Measurements from ENCODE around the gene RFFL.
"Not testable (repeated sequence)": the region's sequence is repeated elsewhere in the genome, so short reads cannot be mapped to it uniquely, and the experiment has no call there.

RFFL gene, protein sequence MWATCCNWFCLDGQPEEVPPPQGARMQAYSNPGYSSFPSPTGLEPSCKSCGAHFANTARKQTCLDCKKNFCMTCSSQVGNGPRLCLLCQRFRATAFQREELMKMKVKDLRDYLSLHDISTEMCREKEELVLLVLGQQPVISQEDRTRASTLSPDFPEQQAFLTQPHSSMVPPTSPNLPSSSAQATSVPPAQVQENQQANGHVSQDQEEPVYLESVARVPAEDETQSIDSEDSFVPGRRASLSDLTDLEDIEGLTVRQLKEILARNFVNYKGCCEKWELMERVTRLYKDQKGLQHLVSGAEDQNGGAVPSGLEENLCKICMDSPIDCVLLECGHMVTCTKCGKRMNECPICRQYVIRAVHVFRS

GRCh38 chr17:35063514-35064223 is at the start of gene RFFL:
Gene RFFL (minus strand): TSS chr17:35063707. CDS start chr17:35026553, 37,154 bp downstream.
- DNase-seq (ENCODE audit: low read depth, low spot score) = peak; percentile 70

DNA sequence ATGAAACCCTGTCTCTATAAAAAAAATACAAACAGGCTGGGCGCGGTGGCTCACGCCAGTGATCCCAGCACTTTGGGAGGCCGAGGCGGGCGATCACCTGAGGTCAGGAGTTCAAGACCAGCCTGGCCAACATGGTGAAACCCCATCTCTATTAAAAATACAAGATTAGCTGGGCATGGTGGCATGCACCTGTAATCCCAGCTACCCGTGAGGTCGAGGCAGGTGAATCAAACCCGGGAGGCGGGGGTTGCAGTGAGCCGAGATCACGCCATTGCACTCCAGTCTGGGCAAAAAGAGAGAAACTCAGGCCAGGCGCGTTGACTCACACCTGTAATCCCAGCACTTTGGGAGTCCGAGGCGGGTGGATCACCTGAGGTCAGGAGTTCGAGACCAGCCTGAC is 47.3 kb upstream of the RFFL start:
- not testable (repeated sequence) for DNase-seq (ENCODE audit: low read depth, low spot score)

DNA sequence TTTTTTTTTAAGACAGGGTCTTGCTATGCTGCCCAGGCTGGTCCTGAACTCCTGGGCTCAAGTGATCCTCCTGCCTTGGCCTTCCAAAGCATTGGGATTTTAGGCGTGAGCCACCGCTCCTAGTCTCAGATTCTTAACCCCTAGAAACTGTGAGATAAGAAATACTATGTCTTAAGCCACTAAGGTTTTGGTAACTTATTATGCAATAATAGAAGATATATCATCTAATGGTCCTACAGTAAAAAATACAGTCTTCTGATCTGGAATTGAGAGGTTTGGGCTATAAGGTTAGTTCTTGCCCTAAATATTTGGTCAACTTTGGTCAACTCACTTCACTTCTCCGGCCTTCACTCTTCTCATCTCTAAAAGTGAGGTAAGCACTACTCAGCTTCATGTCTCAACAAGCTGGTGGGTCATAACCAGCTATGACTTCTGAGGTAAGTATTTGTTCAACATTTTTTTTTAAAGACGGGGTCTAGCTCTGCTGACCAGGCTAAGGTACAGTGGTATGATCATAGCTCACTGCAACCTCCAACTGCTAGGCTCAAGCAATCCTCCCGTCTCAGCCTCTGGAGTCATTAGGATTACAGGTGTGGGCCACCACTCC is 41.4 kb upstream of the RFFL start:
- no peak for DNase-seq (ENCODE audit: low read depth, low spot score)

DNA sequence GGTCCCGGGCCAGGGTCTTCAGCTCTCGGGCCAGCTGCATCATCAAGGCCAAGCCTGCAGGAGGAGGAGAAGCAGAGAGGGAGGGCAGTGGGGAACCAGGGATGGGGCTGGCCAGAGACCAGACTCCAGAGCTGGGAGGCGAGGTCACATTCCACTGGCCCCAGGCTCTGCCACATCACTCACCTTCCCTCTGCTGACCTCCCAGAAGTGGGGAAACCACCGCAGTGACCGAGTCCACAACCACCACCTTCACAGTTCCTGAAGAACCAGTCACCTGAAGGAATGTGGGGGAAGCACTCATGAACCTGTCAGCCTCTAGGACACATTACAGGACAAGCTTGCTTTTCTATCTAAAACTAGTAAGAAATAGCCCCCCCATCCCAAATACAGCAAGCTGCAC is 39.8 kb upstream of the RFFL start:
- no peak for DNase-seq (ENCODE audit: low read depth, low spot score)

DNA sequence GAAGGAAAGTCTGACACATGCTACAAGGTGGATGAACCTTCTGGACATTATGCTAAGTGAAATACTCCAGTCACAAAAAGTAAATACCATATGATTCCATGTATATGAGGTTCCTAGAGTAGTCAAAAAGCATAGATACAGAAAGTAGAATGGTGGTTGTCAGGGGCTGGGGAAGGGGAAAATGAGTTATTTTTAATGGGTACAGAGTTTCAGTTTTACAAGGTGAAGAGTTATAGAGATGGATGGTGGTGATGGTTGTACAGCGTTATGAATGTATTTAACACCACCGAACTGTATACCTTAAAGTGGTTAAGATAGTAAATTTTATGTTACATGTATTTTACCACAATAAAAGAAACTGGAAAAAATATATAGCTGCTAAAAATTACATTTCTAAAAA is 38.2 kb upstream of the RFFL start:
- no peak for DNase-seq (ENCODE audit: low read depth, low spot score)

DNA sequence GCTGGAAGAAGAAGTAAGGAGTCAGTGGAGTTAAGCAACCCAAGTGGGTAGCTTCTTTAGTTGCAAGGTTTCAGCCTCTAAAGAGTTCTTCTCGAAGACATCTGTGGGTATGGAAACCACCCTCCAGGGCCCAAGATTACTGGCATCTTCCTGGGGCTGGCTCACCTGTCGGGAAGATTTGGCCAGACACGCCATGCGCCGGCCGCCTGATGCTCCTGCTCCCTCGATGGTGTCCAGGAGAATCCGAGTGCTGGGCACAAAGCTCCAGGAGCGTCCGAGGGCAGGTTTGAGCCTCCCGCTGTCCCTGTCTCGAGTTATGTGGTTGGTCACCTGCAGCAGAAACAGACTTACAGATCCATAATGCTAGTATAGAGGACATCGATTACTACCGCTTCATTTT is 37.5 kb upstream of the RFFL start:
- no peak for DNase-seq (ENCODE audit: low read depth, low spot score)

- DNase-seq (ENCODE audit: low read depth, low spot score) = no peak
Measured at GRCh38 chr17:35099908-35100307, 36.4 kb upstream of the RFFL start.

GRCh38 chr17:35097776-35098175 is 34.3 kb upstream of the RFFL start:
- DNase-seq (ENCODE audit: low read depth, low spot score) = no peak

- DNase-seq (ENCODE audit: low read depth, low spot score) = no peak
Measured at GRCh38 chr17:35095741-35096140, 32.2 kb upstream of the RFFL start.

DNA sequence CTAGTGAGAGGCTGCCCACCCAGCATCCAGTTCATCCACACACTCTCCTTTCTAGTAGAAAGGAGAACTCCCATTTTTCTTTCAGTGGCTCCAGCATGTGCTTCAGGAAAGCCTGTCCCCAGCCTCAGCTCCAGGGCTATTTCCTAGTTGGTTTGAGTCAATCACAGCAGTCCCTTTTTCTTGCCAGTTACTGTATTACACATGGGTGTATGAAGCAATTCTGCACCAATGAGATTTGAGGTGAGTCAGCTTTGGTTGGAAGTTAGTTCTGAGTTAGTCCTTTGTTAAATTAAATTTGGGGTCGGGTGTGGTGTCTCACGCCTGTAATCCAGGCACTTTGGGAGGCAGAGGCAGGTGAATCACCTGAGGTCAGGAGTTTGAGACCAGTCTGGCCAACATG is 31.4 kb upstream of the RFFL start:
- DNase-seq (ENCODE audit: low read depth, low spot score) = no peak

- DNase-seq (ENCODE audit: low read depth, low spot score) = not testable (repeated sequence)
Measured at GRCh38 chr17:35090707-35091106, 27.2 kb upstream of the RFFL start.

DNA sequence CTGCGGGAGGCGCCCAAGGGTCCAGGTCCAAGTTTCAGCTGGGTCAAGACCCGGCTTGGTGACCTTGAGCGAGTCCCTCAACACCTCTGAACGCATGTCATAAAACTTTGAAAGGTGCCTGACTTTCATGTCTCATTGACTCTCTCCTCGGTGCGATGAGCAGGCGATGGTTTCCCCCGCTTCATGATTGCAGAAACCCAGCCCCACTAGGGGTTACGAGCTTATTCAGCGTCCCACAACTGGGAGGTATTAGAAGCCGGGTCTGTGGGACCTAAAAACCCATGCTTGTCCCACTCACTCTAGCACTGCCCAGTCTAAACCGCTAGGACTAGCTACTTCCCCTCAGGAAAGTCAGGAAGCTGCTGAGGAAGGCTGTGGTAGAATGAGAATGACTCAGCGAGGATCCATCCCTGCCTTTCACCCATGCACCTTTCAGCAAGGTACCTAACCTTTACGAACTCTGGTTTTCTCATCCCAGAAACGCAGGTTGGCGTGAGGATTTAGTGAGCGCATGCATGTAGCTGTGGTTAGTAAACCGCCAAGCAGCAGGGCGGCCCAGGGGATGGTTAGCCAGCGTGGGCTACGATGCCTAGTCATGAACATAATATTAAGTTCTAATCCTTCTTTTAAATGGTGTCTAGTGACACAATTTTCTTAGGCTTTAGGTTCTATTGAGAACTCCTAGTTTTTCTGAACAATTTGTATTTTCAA is 26.2 kb upstream of the RFFL start:
- peak; percentile 28 for DNase-seq (ENCODE audit: low read depth, low spot score)

GRCh38 chr17:35088881-35089585 is 25.5 kb upstream of the RFFL start:
- peak; percentile 70 for DNase-seq (ENCODE audit: low read depth, low spot score)

- DNase-seq (ENCODE audit: low read depth, low spot score) = no peak
Measured at GRCh38 chr17:35088356-35088880, 24.9 kb upstream of the RFFL start.

- no peak for DNase-seq (ENCODE audit: low read depth, low spot score)
Measured at GRCh38 chr17:35087731-35088355, 24.3 kb upstream of the RFFL start.

- no peak for DNase-seq (ENCODE audit: low read depth, low spot score)
Measured at GRCh38 chr17:35086931-35087573, 23.5 kb upstream of the RFFL start.

- DNase-seq (ENCODE audit: low read depth, low spot score) = no peak
Measured at GRCh38 chr17:35086164-35086563, 22.7 kb upstream of the RFFL start.

DNA sequence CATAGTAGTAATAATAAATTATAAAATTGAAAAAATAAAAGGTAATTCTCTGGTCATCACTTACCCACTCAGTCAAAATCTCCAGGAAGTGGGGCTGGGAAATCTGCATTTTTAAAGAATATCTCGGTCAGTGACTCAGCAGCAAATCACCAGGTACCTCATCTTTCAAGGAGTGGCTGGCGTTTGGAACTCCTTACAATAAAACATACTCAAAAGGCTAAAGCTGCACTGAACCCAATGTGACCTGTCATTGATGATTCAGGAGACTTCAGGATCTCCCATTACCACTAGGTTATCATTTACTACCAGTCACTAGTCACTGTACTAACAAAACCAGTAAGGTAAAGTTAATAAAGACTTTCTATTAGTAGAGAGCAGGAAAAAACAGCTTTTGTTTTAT is 21.5 kb upstream of the RFFL start:
- no peak for DNase-seq (ENCODE audit: low read depth, low spot score)

GRCh38 chr17:35083071-35083470 is 19.6 kb upstream of the RFFL start:
- DNase-seq (ENCODE audit: low read depth, low spot score) = no peak

- DNase-seq (ENCODE audit: low read depth, low spot score) = no peak
Measured at GRCh38 chr17:35082073-35082657, 18.7 kb upstream of the RFFL start.
